HL-60 (cell line): ENCODE results near the gene C20orf96.

ENCODE experiments used
- DNase-seq, 2 experiments: peaks; one replicate each; pipeline ENCODE4 v3.0.0-alpha.2; 2010 to 2020; ENCODE audit warnings: low read depth in 1 of 2, low spot score in 1 of 2
- H3K27ac ChIP-seq: fragments of 250-450 bp; sonication (Bioruptor Pico); replicated peaks from 2 replicates; pipeline ENCODE4 v1.5.1; 2020; ENCODE audit warnings: mild to moderate bottlenecking, moderate library complexity
- H3K27me3 ChIP-seq: fragments of 250-450 bp; sonication (Bioruptor Pico); 2 replicates; pipeline ENCODE4 v1.5.1; 2021; ENCODE audit warnings: mild to moderate bottlenecking, moderate library complexity; ENCODE audit not compliant: insufficient read depth, poor library complexity, severe bottlenecking
- H3K4me3 ChIP-seq: replicated peaks from 2 replicates; pipeline ENCODE4 v1.5.1; 2011; ENCODE audit warnings: mild to moderate bottlenecking, control low read depth, low read length; ENCODE audit not compliant: insufficient read depth
- GABPA ChIP-seq: IDR thresholded peaks from 2 replicates; pipeline ENCODE4 v1.6.1; 2012; ENCODE audit warnings: low read depth
- POLR2AphosphoS5 ChIP-seq: IDR thresholded peaks from 2 replicates; pipeline ENCODE4 v1.6.1; 2012; ENCODE audit warnings: low read depth
- REST ChIP-seq: IDR thresholded peaks from 2 replicates; pipeline ENCODE4 v1.6.1; 2012; ENCODE audit warnings: low read depth; ENCODE audit not compliant: insufficient replicate concordance
- SPI1 ChIP-seq: IDR thresholded peaks from 2 replicates; pipeline ENCODE4 v1.6.1; 2012; ENCODE audit warnings: low read depth, mild to moderate bottlenecking, borderline replicate concordance
- TF ChIP-seq, protein P1 (sequence below): IDR thresholded peaks from one replicate; pipeline ENCODE4 v1.5.1; 2011; ENCODE audit warnings: low read length, control low read depth, inconsistent platforms; ENCODE audit not compliant: insufficient read depth

C20orf96 gene

DNA sequence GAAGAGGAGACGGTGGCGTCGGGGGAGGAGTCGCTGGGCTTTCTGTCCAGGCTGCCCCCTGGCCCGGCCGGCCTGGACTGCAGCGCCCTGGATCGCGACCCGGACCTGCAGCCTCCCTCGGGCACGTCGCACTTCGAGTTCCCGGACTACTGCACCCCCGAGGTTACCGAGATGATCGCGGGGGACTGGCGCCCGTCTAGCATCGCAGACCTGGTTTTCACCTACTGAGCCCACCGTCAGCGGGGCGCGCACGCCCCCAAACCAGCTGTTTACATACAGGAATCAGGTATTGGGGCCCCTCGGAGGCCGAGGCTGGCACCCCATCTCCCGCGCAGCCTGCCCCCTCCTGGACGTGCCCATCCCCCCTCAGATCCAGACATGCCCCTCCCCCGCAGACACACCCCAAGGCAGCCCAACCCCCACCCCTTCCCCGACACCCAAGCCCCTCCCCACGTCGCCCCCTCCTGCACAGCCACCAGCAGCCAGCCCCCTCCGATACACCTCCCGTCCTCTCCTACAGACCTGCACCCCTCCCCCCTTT is 36.2 kb upstream of the C20orf96 start:
- H3K27ac ChIP-seq: peak overlapping the region; percentile 67
- TF ChIP-seq POLR2AphosphoS5: peak; percentile 20; the same call in 1 of the 2 replicates
- TF ChIP-seq, protein P1, sequence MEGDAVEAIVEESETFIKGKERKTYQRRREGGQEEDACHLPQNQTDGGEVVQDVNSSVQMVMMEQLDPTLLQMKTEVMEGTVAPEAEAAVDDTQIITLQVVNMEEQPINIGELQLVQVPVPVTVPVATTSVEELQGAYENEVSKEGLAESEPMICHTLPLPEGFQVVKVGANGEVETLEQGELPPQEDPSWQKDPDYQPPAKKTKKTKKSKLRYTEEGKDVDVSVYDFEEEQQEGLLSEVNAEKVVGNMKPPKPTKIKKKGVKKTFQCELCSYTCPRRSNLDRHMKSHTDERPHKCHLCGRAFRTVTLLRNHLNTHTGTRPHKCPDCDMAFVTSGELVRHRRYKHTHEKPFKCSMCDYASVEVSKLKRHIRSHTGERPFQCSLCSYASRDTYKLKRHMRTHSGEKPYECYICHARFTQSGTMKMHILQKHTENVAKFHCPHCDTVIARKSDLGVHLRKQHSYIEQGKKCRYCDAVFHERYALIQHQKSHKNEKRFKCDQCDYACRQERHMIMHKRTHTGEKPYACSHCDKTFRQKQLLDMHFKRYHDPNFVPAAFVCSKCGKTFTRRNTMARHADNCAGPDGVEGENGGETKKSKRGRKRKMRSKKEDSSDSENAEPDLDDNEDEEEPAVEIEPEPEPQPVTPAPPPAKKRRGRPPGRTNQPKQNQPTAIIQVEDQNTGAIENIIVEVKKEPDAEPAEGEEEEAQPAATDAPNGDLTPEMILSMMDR: no peak

DNA sequence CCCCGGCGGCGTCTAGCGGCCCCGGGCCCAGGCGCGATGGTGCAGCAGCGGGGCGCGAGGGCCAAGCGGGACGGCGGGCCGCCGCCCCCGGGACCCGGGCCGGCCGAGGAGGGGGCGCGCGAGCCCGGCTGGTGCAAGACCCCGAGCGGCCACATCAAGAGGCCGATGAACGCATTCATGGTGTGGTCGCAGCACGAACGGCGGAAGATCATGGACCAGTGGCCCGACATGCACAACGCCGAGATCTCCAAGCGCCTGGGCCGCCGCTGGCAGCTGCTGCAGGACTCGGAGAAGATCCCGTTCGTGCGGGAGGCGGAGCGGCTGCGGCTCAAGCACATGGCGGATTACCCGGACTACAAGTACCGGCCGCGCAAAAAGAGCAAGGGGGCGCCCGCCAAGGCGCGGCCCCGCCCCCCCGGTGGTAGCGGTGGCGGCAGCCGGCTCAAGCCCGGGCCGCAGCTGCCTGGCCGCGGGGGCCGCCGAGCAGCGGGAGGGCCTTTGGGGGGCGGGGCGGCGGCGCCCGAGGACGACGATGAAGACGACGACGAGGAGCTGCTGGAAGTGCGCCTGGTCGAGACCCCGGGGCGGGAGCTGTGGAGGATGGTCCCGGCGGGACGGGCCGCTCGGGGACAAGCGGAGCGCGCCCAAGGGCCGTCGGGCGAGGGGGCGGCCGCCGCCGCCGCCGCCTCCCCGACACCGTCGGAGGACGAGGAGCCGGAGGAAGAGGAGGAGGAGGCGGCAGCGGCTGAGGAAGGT is 35.5 kb upstream of the C20orf96 start:
- peak; percentile 47 to 57 for DNase-seq

More for the DNA sequence above, 36.2 kb upstream of the C20orf96 start:
- Histone ChIP-seq H3K27me3 (no peaks in the 10 kb centered on the region), H3K4me3 (peak overlapping the region; percentile 78)
- DNase-seq: no peak

GRCh38 chr20:325045-325888 is 34.7 kb upstream of the C20orf96 start, which contains the start of gene SOX12:
Gene SOX12 (plus strand): TSS chr20:325552. CDS start chr20:325925, 373 bp downstream.
- Histone ChIP-seq H3K27ac (peak within 1 kb of the TSS; percentile 81), H3K27me3 (no peaks in the 10 kb centered on the region), H3K4me3 (peak within 1 kb of the TSS; percentile 78)
- peak; percentile 75 to 96 for DNase-seq
- TF ChIP-seq, protein P1: no peak
- no peak for TF ChIP-seq POLR2AphosphoS5
- TF ChIP-seq REST: no peak
- no peak for TF ChIP-seq GABPA
- no peak for TF ChIP-seq SPI1

More for the DNA sequence above, 35.5 kb upstream of the C20orf96 start:
- TF ChIP-seq POLR2AphosphoS5 (peak; percentile 42; the same call in 1 of the 2 replicates), GABPA (no peak), SPI1 (no peak), REST (no peak)
- TF ChIP-seq, protein P1: no peak
- H3K4me3 ChIP-seq: peak overlapping the region; percentile 78
- no peaks in the 10 kb centered on the region for H3K27me3 ChIP-seq
- H3K27ac ChIP-seq: peak overlapping the region; percentile 81
